Stimulated activated naive B cell treated with anti-CD40 and anti-IgM and Interleukin-4, amounts not matched to agents 10 μg/mL and 1 μg/mL and 100 μg/mL, for 72 hours (primary cell): ENCODE data around the gene NR1D2.

Experiments
- ATAC-seq, 2 donors: fragments of 150-1000 bp; cut with Tn5 transposase; replicated peaks; 2 replicates each; pipeline ENCODE4 v1.10.0; 2021; ENCODE audit warnings: moderate library complexity in 1 of 2
- DNase-seq: peaks from one replicate; pipeline ENCODE4 v3.0.0; 2021
- H3K27ac Mint-ChIP-seq: one replicate; pipeline ENCODE4 v1.8.0; 2022; ENCODE audit warnings: mild to moderate bottlenecking, mixed read lengths
- H3K27me3 Mint-ChIP-seq, 2 donors: one replicate each; pipeline ENCODE4 v1.8.0; 2022; ENCODE audit warnings: mixed read lengths in 2 of 2
- H3K36me3 Mint-ChIP-seq, 2 donors: one replicate each; pipeline ENCODE4 v1.8.0; 2022; ENCODE audit warnings: mixed read lengths in 2 of 2, mild to moderate bottlenecking in 1 of 2
- H3K4me1 Mint-ChIP-seq, 2 donors: one replicate each; pipeline ENCODE4 v1.8.0; 2022; ENCODE audit warnings: mixed read lengths in 2 of 2, mild to moderate bottlenecking in 1 of 2
- H3K4me3 Mint-ChIP-seq, 2 donors: one replicate each; pipeline ENCODE4 v1.8.0; 2022; ENCODE audit warnings: mild to moderate bottlenecking in 2 of 2, mixed read lengths in 2 of 2, moderate library complexity in 1 of 2
- H3K9me3 Mint-ChIP-seq, 2 donors: one replicate each; pipeline ENCODE4 v1.8.0; 2022; ENCODE audit warnings: mixed read lengths in 2 of 2, mild to moderate bottlenecking in 1 of 2

NR1D2 gene

DNA sequence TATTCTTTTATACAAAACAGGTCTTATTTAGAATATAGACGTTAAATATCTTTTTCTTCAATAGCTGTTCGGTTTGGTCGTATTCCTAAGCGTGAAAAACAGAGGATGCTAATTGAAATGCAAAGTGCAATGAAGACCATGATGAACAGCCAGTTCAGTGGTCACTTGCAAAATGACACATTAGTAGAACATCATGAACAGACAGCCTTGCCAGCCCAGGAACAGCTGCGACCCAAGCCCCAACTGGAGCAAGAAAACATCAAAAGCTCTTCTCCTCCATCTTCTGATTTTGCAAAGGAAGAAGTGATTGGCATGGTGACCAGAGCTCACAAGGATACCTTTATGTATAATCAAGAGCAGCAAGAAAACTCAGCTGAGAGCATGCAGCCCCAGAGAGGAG is 16.8 kb downstream of the NR1D2 start:
- H3K9me3 Mint-ChIP-seq: no peaks in the 10 kb centered on the region
- no peak overlapping the region for H3K4me3 Mint-ChIP-seq
- H3K36me3 Mint-ChIP-seq: peaks cover 20 to 40% of the 10 kb centered on the region in 2 donors
- no peaks in the 10 kb centered on the region for H3K27me3 Mint-ChIP-seq
- no peak overlapping the region for H3K27ac Mint-ChIP-seq
- ATAC-seq (no peak), DNase-seq (no peak)
- peaks cover 2 to 15% of the 10 kb centered on the region in 2 donors for H3K4me1 Mint-ChIP-seq

DNA sequence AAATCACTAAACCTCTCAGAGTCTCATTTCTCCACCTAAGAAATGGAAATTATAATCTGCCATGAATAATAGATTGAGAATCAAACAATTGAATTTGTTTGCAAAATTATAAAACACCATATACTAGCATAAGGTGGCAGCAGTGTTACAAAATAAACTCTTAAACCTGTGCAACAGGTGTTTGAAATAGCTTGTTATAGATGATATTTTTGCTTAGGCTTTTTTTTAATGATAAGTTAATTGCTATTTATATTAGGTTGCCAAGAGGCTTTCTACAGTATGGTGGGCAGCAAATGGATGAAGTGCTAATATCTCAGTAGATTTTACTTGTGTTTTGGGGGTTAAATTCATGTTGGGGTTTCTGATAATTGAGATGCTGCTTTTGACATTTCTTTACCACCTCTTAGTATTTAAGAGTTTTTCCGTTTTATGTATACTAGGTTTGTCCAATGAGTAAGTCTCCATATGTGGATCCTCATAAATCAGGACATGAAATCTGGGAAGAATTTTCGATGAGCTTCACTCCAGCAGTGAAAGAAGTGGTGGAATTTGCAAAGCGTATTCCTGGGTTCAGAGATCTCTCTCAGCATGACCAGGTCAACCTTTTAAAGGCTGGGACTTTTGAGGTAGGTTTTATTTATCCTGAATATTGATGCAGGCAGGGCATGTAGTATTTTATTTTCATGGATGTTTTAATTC is 19.6 kb downstream of the NR1D2 start:
- no peaks in the 10 kb centered on the region for H3K27me3 Mint-ChIP-seq
- ATAC-seq (no peak), DNase-seq (no peak)
- H3K4me3 Mint-ChIP-seq: no peak overlapping the region
- peaks cover 24 to 44% of the 10 kb centered on the region in 2 donors for H3K36me3 Mint-ChIP-seq
- H3K9me3 Mint-ChIP-seq: no peaks in the 10 kb centered on the region
- no peak overlapping the region for H3K27ac Mint-ChIP-seq
- peaks cover 0 to 6% of the 10 kb centered on the region in 2 donors for H3K4me1 Mint-ChIP-seq

DNA sequence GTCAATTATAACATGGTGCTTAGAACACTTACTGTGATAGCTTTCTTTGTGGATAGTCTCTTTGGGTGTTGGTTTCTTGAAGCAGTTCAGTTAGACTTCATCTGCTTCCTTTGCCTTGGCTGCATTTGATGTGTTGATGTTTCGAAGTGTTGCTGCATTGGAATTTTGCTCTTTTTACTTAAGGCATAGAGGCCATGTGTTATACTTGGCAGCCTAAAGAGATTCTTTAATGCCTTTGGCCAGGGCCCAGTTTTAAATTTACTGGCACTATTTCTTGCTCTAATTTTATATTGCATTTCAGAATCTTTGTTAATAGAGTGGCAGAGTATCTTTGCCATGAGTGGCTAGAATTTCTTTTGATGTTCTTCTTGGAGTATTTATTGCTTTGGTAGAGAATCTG is 21.2 kb downstream of the NR1D2 start:
- H3K9me3 Mint-ChIP-seq: no peaks in the 10 kb centered on the region
- ATAC-seq (no peak), DNase-seq (no peak)
- no peaks in the 10 kb centered on the region for H3K27me3 Mint-ChIP-seq
- H3K4me3 Mint-ChIP-seq: no peak overlapping the region
- H3K36me3 Mint-ChIP-seq: peaks cover 26 to 47% of the 10 kb centered on the region in 2 donors
- H3K4me1 Mint-ChIP-seq: peaks cover 0 to 6% of the 10 kb centered on the region in 2 donors
- no peak overlapping the region for H3K27ac Mint-ChIP-seq

DNA sequence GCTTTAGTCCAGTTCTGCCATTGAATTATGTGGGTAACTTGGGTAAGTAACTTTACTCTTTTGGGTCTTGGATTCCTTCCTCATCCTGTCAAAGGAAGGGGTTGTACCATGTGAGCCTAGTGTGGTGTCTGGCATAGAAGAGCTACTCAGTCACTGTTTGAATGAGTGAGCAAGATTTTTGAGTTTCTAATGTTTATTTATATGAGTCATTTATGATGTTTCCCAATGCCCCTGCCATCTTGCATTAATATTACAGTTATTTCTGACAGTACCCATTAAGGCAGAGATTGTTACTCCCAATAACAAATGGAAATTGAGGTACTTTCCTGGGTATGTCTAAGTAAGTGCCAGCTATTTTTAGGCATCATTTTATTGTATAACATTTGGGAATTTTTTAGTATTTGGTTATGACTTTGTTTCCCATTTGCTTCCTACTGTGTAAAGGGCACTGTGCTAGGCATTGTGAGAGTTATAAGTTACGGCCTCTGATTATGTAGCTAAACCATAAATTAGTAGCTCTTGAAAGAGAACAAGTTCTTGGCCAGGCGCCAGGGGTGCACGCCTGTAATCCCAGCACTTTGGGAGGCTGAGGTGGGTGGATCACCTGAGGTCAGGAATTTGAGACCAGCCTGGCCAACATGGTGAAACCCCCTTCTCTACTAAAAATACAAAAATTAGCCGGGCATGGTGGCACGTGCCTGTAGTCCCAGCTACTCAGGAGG is 23.5 kb downstream of the NR1D2 start:
- Mint-ChIP-seq H3K9me3 (no peaks in the 10 kb centered on the region), H3K4me1 (peaks cover 0 to 13% of the 10 kb centered on the region in 2 donors), H3K4me3 (no peak overlapping the region), H3K27ac (no peak overlapping the region), H3K27me3 (no peaks in the 10 kb centered on the region), H3K36me3 (peaks cover 16 to 30% of the 10 kb centered on the region in 2 donors)
- ATAC-seq: no peak
- no peak for DNase-seq

DNA sequence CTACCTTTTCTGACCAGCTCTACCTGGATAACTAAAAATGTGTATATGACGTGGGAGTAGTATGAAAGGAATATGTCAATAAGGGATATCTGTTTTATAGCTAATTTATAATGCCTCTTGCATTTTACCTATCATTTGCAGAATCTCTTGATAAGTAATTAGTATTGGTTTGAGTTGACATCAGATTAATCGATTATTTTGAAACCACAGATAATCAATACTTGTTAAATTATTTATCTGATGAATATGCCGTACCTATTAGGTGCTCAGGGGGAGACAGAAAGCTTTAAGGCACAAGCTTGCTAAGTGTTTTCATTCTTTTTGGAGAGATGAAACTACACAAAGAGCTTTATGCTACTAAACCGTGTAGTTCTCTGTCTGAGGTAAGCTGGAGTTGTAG is 24.3 kb downstream of the NR1D2 start:
- no peak for ATAC-seq
- H3K27ac Mint-ChIP-seq: no peak overlapping the region

DNA sequence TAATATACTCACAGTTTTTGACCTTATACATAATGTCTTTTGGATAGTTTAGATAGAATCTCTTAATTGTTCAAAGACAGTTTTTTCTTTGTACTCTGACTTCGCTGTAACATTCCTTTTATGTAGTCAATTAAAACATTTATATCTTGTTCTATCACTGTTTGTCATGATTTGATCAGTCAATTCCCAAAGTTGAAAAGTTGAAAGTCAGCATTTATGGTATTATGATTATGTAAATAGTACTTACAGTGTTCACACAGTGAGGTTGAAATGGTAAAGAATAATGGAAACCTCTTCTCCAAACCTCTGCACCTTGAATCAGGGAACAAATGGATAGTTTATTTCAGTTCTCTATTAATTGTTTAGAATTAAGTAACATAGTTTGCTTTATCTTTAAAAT is 26.6 kb downstream of the NR1D2 start:
- Mint-ChIP-seq H3K4me3 (no peak overlapping the region), H3K4me1 (peaks cover 0 to 7% of the 10 kb centered on the region in 2 donors), H3K36me3 (peaks cover 14 to 25% of the 10 kb centered on the region in 2 donors), H3K27ac (no peak overlapping the region), H3K9me3 (peaks cover 0 to 1% of the 10 kb centered on the region in 2 donors), H3K27me3 (no peaks in the 10 kb centered on the region)
- no peak for ATAC-seq
- DNase-seq: no peak

More for the DNA sequence above, 24.3 kb downstream of the NR1D2 start:
- Mint-ChIP-seq H3K4me1 (peaks cover 0 to 13% of the 10 kb centered on the region in 2 donors), H3K4me3 (no peak overlapping the region), H3K9me3 (no peaks in the 10 kb centered on the region), H3K27me3 (no peaks in the 10 kb centered on the region), H3K36me3 (peaks cover 14 to 27% of the 10 kb centered on the region in 2 donors)
- DNase-seq: no peak

DNA sequence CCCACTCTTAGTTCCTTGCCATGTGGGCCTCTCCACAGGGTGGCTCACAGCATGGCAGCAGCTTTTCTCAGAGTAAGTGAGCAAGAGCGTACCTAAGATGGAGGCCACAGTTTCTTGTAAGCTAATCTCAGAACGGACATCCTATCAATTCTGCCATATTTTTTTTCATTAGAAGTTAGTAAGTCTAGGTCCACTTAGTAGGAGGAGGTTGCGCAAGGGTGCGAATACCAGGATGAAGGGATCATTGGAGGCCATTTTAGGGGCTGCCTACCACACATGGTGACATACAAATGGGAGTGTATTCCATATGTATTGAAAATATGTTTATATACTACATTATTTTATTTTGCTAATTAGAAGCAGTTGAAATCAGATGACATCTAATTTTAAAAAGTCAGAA is 31.5 kb downstream of the NR1D2 start:
- H3K27me3 Mint-ChIP-seq: no peaks in the 10 kb centered on the region

DNA sequence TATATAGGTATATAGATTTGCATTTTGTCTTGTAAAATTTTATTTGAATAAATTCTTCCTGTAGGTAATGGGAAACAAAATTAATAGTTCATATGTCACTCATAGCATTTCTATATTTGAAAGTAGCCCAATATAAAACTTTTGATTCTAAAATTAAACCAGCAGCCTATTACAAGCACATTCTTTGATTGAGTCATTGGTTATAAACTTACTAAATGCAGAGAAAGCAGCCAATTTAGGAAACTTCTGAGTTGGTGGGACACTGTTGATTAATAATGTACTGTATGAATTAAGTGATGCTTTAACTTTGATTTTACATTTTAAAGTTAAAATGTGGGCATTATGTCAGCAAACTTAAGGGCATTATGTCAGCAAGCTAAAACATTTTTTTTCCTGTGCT is 34.5 kb downstream of the NR1D2 start:
- Mint-ChIP-seq H3K36me3 (peaks cover 16% of the 10 kb centered on the region in 2 donors), H3K4me1 (peaks cover 2 to 6% of the 10 kb centered on the region in 2 donors), H3K27ac (no peak overlapping the region), H3K27me3 (no peaks in the 10 kb centered on the region), H3K9me3 (peaks cover 0 to 1% of the 10 kb centered on the region in 2 donors), H3K4me3 (no peak overlapping the region)
- ATAC-seq (no peak), DNase-seq (no peak)

More for the DNA sequence above, 31.5 kb downstream of the NR1D2 start:
- no peak for ATAC-seq
- Mint-ChIP-seq H3K9me3 (peaks cover 0 to 1% of the 10 kb centered on the region in 2 donors), H3K4me3 (no peak overlapping the region), H3K27ac (no peak overlapping the region), H3K4me1 (peaks cover 0 to 7% of the 10 kb centered on the region in 2 donors), H3K36me3 (peaks cover 14 to 16% of the 10 kb centered on the region in 2 donors)
- DNase-seq: no peak

DNA sequence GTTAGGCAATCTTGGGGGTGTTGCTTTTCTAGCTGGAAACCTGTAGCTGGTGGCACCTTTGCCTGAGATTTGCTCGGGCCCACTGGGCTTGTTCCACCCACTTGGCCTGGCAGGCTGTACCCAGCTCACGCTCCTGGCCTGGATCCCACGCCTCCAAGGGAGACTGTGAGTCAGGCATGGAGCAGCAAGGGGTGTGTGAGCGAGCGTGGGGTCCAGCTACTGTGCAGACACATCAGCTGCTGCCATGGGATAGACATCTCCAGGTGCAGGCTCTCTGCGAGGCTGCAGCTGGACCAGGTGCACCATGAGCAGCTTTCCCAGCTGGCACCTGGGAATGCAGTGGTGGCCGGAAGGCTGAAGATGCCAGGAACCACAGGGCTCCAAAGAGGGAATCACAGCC is 36.0 kb downstream of the NR1D2 start:
- ATAC-seq (no peak), DNase-seq (no peak)
- peaks cover 6 to 14% of the 10 kb centered on the region in 2 donors for H3K4me1 Mint-ChIP-seq
- H3K9me3 Mint-ChIP-seq: peaks cover under 1 to 3% of the 10 kb centered on the region in 2 donors
- peaks cover 11 to 13% of the 10 kb centered on the region in 2 donors for H3K36me3 Mint-ChIP-seq
- no peak overlapping the region for H3K27ac Mint-ChIP-seq
- H3K4me3 Mint-ChIP-seq: no peak overlapping the region
- H3K27me3 Mint-ChIP-seq: no peaks in the 10 kb centered on the region

DNA sequence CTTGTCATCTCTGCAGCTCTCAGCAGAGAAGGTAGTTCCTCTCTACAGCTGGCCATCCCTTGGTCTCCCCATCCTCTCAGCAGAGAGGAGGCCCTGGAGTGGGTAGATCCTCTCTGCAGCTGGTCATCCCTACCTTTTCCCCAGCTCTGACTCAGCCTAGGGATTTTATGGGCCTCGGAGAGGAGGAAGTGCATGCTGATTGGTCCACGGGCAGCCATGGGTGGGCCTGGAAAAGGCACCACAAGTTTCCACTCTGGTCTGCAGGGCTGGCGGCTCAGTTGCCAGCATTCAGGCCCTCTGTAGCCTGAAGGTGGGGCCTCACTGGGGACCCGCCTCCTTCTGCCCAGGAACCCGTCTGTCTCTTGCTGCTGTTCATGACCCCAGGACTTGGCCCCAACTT is 36.9 kb downstream of the NR1D2 start:
- Mint-ChIP-seq H3K9me3 (peaks cover 0 to 3% of the 10 kb centered on the region in 2 donors), H3K36me3 (peaks cover 6 to 8% of the 10 kb centered on the region in 2 donors), H3K4me1 (peaks cover 8 to 18% of the 10 kb centered on the region in 2 donors), H3K4me3 (no peak overlapping the region), H3K27ac (no peak overlapping the region), H3K27me3 (no peaks in the 10 kb centered on the region)
- DNase-seq (no peak), ATAC-seq (no peak)

DNA sequence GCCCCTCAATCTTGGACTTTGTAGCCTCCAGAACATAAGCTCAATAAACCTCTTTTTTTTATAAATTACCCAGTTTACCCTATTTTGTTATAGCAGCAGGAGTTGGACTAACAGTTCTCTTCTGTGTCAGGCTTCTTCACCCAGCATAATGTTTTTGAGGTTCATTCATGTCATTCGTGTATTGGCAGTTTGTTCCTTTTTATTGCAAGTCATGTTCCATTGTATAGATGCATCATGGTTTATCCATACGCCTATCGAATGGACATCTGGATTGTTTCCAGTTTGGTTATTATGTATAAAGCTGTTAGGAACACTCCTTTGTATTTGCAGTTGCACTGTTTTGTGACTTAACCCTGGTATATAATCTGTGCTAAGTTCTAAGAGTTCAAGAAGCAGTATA is 39.8 kb downstream of the NR1D2 start:
- Mint-ChIP-seq H3K4me1 (peaks cover 12 to 29% of the 10 kb centered on the region in 2 donors), H3K27ac (no peak overlapping the region), H3K27me3 (no peaks in the 10 kb centered on the region), H3K4me3 (no peak overlapping the region), H3K9me3 (peaks cover 0 to 6% of the 10 kb centered on the region in 2 donors), H3K36me3 (peaks cover 7 to 8% of the 10 kb centered on the region in 2 donors)
- ATAC-seq (no peak), DNase-seq (no peak)

DNA sequence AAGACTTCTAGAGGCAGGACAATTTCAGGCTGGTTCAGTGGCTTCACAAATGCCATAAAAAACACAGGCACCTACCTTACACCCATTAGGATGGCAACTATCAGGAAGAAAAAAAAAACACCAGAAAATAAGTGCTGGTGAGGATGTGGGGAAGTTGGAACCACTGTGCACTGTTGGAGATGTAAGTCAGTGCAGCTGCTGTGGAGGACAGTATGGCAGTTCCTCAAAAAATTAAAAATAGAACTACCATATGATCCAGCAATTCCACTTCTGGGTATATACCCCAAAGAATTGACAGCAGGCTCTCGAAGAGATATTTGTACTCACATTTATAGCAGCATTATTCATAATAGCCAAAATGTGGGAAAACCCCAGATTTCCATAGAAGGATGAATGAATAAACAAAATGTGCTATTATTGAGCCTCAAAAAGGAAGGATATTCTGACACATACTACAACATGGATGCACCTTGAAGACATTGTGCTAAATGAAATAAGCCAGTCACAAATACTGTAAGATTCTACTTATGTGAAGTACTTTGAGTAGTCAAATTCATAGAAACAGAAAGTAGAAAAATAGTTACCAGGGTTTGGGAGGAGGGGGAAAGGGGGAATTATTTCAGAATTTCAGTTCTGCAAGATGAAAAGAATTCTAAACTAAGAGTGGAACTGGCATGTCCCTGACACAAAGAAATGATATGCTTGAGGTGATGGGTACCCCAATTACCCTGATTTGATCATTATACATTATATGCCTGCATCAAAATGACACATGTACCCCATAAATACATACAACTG is 40.9 kb downstream of the NR1D2 start:
- ATAC-seq: peak; percentile 68 to 70

DNA sequence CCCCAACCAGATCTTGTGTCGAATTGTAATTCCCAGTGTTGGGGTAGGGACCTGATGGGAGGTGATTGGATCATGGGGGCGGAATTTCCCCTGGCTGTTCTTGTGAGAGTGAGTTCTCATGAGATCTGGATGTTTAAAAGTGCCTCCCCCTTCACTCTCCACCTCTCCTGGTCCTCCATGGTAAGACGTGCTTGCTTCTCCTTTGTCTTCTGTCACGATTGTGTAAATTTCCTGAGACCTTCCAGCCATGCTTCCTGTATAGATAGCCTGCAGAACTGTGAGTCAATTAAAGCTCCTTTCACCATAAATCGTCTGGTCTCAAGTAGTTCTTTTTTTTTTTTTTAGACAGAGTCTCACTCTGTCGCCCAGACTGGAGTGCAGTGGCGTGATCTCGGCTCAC is 42.3 kb downstream of the NR1D2 start:
- DNase-seq: no peak
- H3K4me1 Mint-ChIP-seq: peaks cover 17 to 46% of the 10 kb centered on the region in 2 donors
- H3K9me3 Mint-ChIP-seq: peaks cover 0 to 6% of the 10 kb centered on the region in 2 donors
- H3K27me3 Mint-ChIP-seq: no peaks in the 10 kb centered on the region
- H3K27ac Mint-ChIP-seq: no peak overlapping the region
- ATAC-seq: no peak
- peaks cover 2 to 4% of the 10 kb centered on the region in 2 donors for H3K36me3 Mint-ChIP-seq
- no peak overlapping the region for H3K4me3 Mint-ChIP-seq

More for the DNA sequence above, 40.9 kb downstream of the NR1D2 start:
- Mint-ChIP-seq H3K36me3 (peaks cover 5 to 6% of the 10 kb centered on the region in 2 donors), H3K4me3 (peak overlapping the region in 1 of 2 donors; percentile 6), H3K9me3 (peaks cover 0 to 6% of the 10 kb centered on the region in 2 donors), H3K27ac (no peak overlapping the region), H3K4me1 (peaks cover 12 to 33% of the 10 kb centered on the region in 2 donors), H3K27me3 (no peaks in the 10 kb centered on the region)
- no peak for DNase-seq

DNA sequence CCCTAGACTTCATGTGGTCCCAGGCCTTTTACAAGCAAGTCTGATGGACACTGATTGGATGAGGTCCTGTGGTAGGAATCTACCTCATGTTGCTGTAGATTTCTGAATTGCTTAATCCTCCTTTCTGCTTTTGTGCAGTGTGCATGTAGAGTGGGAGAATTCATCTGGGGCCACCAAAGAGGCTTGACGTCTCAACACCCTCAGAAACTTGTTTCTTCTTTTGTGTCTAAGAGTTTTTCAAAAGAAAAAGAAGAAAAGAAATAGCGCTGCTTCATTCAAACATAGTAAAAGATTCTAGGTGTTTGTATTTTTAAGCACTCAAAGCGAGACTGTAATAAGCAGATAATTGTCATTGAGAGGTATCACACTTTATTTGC is 46.2 kb downstream of the NR1D2 start:
- peaks cover 0 to 4% of the 10 kb centered on the region in 2 donors for H3K9me3 Mint-ChIP-seq
- peaks cover 0 to 4% of the 10 kb centered on the region in 2 donors for H3K36me3 Mint-ChIP-seq
- H3K27me3 Mint-ChIP-seq: no peaks in the 10 kb centered on the region
- DNase-seq: no peak
- no peak overlapping the region for H3K4me3 Mint-ChIP-seq
- H3K4me1 Mint-ChIP-seq: peaks cover 11 to 30% of the 10 kb centered on the region in 2 donors
- no peak for ATAC-seq
- H3K27ac Mint-ChIP-seq: no peak overlapping the region
